ENCODE data around the gene STX2. TPM values are rescaled to one million over a fixed set of nuclear protein-coding genes. Genes with fewer than 3 reads are reported as not detected.
A peak's percentile ranks its signal among the peaks of the same experiment; 100 is the strongest.
"Not testable (repeated sequence)": the region's sequence is repeated elsewhere in the genome, so short reads cannot be mapped to it uniquely, and the experiment has no call there.

The STX2 gene
- total RNA-seq: 10 to 100 TPM in 1 of 4 donors, 1 to 10 TPM in 3; 2.9 to 14.7 (median 4.7) TPM

GRCh38 chr12:130838951-130839769 is at the start of gene STX2:
TSS of gene STX2 (minus strand) at chr12:130839250. CDS start at chr12:130839099, 151 bp downstream.
- TF ChIP-seq, protein P1, sequence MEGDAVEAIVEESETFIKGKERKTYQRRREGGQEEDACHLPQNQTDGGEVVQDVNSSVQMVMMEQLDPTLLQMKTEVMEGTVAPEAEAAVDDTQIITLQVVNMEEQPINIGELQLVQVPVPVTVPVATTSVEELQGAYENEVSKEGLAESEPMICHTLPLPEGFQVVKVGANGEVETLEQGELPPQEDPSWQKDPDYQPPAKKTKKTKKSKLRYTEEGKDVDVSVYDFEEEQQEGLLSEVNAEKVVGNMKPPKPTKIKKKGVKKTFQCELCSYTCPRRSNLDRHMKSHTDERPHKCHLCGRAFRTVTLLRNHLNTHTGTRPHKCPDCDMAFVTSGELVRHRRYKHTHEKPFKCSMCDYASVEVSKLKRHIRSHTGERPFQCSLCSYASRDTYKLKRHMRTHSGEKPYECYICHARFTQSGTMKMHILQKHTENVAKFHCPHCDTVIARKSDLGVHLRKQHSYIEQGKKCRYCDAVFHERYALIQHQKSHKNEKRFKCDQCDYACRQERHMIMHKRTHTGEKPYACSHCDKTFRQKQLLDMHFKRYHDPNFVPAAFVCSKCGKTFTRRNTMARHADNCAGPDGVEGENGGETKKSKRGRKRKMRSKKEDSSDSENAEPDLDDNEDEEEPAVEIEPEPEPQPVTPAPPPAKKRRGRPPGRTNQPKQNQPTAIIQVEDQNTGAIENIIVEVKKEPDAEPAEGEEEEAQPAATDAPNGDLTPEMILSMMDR (IDR thresholded peaks at IDR 0.05): no peak
- no peak for TF ChIP-seq POLR2A (IDR thresholded peaks at IDR 0.05)
- WGBS, 2 donors: 1% methylated on average over 31 to 70 of the region's 79 CpGs
- intact Hi-C loops (cut with DNase I; ENCODE audit: low total_unique reads): no loop called here

DNA sequence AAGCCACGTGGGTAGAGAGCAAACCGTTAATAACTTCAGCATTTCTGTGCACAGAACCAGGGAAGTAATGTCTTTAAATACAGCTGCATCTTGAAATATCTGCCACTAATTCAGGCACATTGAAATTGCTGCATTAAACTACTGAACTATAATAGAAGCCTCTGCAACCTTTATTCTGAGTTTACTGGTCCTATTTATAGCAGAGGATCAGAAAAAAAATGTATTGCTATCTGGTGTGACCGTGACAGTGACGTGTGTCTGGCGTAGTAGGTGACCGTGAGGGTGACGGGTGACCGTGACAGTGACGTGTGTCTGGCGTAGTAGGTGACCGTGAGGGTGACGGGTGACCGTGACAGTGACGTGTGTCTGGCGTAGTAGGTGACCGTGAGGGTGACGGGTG is 48.1 kb upstream of the STX2 start:
- H3K4me3 ChIP-seq (ENCODE audit: low read depth, poor library complexity, severe bottlenecking); DNase-seq (ENCODE audit: low spot score in 2 of 2); intact Hi-C loops (cut with DNase I; ENCODE audit: low total_unique reads): not testable (repeated sequence)
- WGBS, 2 donors: 82 to 85% methylated on average over 11 to 13 of the region's 17 CpGs

More at GRCh38 chr12:130838951-130839769, at the start of gene STX2:
- peak; percentile 76 to 96 for DNase-seq (ENCODE audit: low spot score in 2 of 2)
- H3K4me3 ChIP-seq (ENCODE audit: low read depth, poor library complexity, severe bottlenecking): peak within 1 kb of the TSS; percentile 60

DNA sequence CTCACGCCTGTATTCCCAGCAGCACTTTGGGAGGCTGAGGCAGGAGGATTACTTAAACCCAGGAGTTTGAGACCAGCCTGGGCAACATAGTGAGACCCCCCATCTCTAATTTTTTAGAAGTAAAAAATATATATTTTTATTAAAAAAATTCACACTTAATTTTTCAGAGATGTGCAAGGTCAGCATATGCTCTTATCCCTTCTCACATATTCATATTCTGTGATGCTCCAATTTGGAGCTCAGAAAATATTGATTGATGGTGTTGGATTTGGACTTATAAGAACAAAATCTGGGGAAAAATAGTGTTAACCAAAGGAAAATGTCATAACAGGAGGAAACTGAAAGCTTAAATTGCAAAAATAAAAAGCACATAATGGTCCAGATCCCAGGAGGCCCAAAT is 42.5 kb upstream of the STX2 start:
- no peak for DNase-seq (ENCODE audit: low spot score in 2 of 2)
- WGBS, 2 donors: 84 to 96% methylated on average over 1 of the region's 1 CpG
- no peak overlapping the region for H3K4me3 ChIP-seq (ENCODE audit: low read depth, poor library complexity, severe bottlenecking)
- intact Hi-C loops (cut with DNase I; ENCODE audit: low total_unique reads): no loop called here
- TF ChIP-seq, protein P1 (IDR thresholded peaks at IDR 0.05): no peak
- TF ChIP-seq POLR2A (IDR thresholded peaks at IDR 0.05): no peak

GRCh38 chr12:130881046-130881445 is 42.0 kb upstream of the STX2 start:
- TF ChIP-seq, protein P1 (IDR thresholded peaks at IDR 0.05): no peak
- TF ChIP-seq POLR2A (IDR thresholded peaks at IDR 0.05): no peak
- DNase-seq (ENCODE audit: low spot score in 2 of 2): no peak
- H3K4me3 ChIP-seq (ENCODE audit: low read depth, poor library complexity, severe bottlenecking): no peak overlapping the region
- 86 to 88% methylated on average over 5 of the region's 5 CpGs for WGBS, 2 donors
- intact Hi-C loops (cut with DNase I; ENCODE audit: low total_unique reads): no loop called here

- TF ChIP-seq, protein P1 (IDR thresholded peaks at IDR 0.05): no peak
- no peak for TF ChIP-seq POLR2A (IDR thresholded peaks at IDR 0.05)
- DNase-seq (ENCODE audit: low spot score in 2 of 2): no peak
- intact Hi-C loops (cut with DNase I; ENCODE audit: low total_unique reads): no loop called here
- H3K4me3 ChIP-seq (ENCODE audit: low read depth, poor library complexity, severe bottlenecking): no peak overlapping the region
- 32 to 42% methylated on average over 10 of the region's 10 CpGs for WGBS, 2 donors
Observed at GRCh38 chr12:130880411-130880885, 41.4 kb upstream of the STX2 start.

- 72% methylated on average over 17 of the region's 17 CpGs for WGBS, 2 donors
- TF ChIP-seq, protein P1 (IDR thresholded peaks at IDR 0.05): no peak
- TF ChIP-seq POLR2A (IDR thresholded peaks at IDR 0.05): no peak
- intact Hi-C loops (cut with DNase I; ENCODE audit: low total_unique reads): no loop called here
- H3K4me3 ChIP-seq (ENCODE audit: low read depth, poor library complexity, severe bottlenecking): no peak overlapping the region
- DNase-seq (ENCODE audit: low spot score in 2 of 2): no peak
Observed at GRCh38 chr12:130879781-130880389, 40.8 kb upstream of the STX2 start.

All from lower leg skin (tissue), 4 donors.